HepG2 (cell line): ENCODE measurements around the gene SLC12A1. TPM values are rescaled to one million over a fixed set of nuclear protein-coding genes. Genes with fewer than 3 reads are reported as not detected.
A peak's percentile ranks its signal among the peaks of the same experiment; 100 is the strongest.

Source experiments
- KAT7 ChIP-seq: IDR thresholded peaks from 2 replicates; pipeline ENCODE4 v1.6.1; 2018; ENCODE audit warnings: borderline replicate concordance, missing compliant biosample characterization
- KMT2A ChIP-seq: sonication (generic); formaldehyde crosslinking; IDR thresholded peaks from 2 replicates; pipeline ENCODE4 v1.4.0; 2020; ENCODE audit warnings: missing genetic modification reagents
- REST ChIP-seq, 2 experiments: IDR thresholded peaks; 2 replicates each; pipeline ENCODE4 v1.6.1; 2011 to 2012; ENCODE audit warnings: low read length in 2 of 2, borderline replicate concordance in 1 of 2, low read depth in 1 of 2, mild to moderate bottlenecking in 1 of 2, moderate library complexity in 1 of 2
- SAFB2 ChIP-seq: sonication (generic); formaldehyde crosslinking; IDR thresholded peaks from 2 replicates; pipeline ENCODE4 v1.5.1; 2020; ENCODE audit warnings: missing genetic modification reagents, low read depth, mild to moderate bottlenecking, borderline replicate concordance
- SIX4 ChIP-seq: sonication (generic); formaldehyde crosslinking; IDR thresholded peaks from 2 replicates; pipeline ENCODE4 v1.4.0; 2020; ENCODE audit warnings: missing genetic modification reagents
- SMAD9 ChIP-seq: sonication (generic); formaldehyde crosslinking; IDR thresholded peaks from 2 replicates; pipeline ENCODE4 v1.5.1; 2020; ENCODE audit warnings: mild to moderate bottlenecking, missing genetic modification reagents
- XBP1 ChIP-seq: sonication (generic); formaldehyde crosslinking; IDR thresholded peaks from 2 replicates; pipeline ENCODE4 v1.5.0; 2020; ENCODE audit warnings: missing genetic modification reagents
- ZBTB2 ChIP-seq: sonication (generic); formaldehyde crosslinking; IDR thresholded peaks from 2 replicates; pipeline ENCODE4 v1.8.0; 2022; ENCODE audit warnings: low read depth, missing genetic modification reagents
- ZFP36L1 ChIP-seq: sonication (generic); formaldehyde crosslinking; IDR thresholded peaks from 2 replicates; pipeline ENCODE4 v1.8.0; 2022; ENCODE audit warnings: mild to moderate bottlenecking, missing genetic modification reagents, moderate library complexity
- ZNF512 ChIP-seq: sonication (generic); formaldehyde crosslinking; IDR thresholded peaks from 2 replicates; pipeline ENCODE4 v1.4.0; 2020; ENCODE audit warnings: mild to moderate bottlenecking, missing genetic modification reagents
- ZNF543 ChIP-seq: sonication (generic); formaldehyde crosslinking; IDR thresholded peaks from 2 replicates; pipeline ENCODE4 v1.4.0; 2020; ENCODE audit warnings: mild to moderate bottlenecking, missing genetic modification reagents
- ZNF563 ChIP-seq: sonication (generic); formaldehyde crosslinking; IDR thresholded peaks from 2 replicates; pipeline ENCODE4 v1.8.0; 2022; ENCODE audit warnings: mild to moderate bottlenecking, moderate library complexity, missing genetic modification reagents
- ZSCAN25 ChIP-seq: sonication (generic); formaldehyde crosslinking; IDR thresholded peaks from 2 replicates; pipeline ENCODE4 v1.8.0; 2022; ENCODE audit warnings: mild to moderate bottlenecking, missing genetic modification reagents
- polyA plus RNA-seq, 8 experiments: library from polyadenylated mRNA; depleted of rRNA in 3 of 8; stranded (reverse) in 7 of 8; unstranded in 1 of 8; fragments of >200 nt; fragmentation: Illumina TruSeq in 4 of 8; extraction: Trizol in 4 of 8; gene quantifications; 2 replicates each; pipeline versions ENCODE4 v1.2.1 to v1.2.3, GENCODE V29; 2011 to 2016; ENCODE audit warnings: low read depth in 4 of 8, missing spikeins in 1 of 8, mixed read lengths in 1 of 8; ENCODE audit not compliant: insufficient read depth in 1 of 8
- total RNA-seq, 5 experiments: library from RNA; depleted of rRNA; stranded (reverse); fragments of >200 nt; fragmentation: Illumina TruSeq; extraction: Trizol; gene quantifications; 2 replicates each; pipeline ENCODE4 v1.2.3, GENCODE V29; 2016; ENCODE audit warnings: low read depth in 1 of 5
- TF ChIP-seq, protein P1 (sequence below): sonication (generic); formaldehyde crosslinking; IDR thresholded peaks from 2 replicates; pipeline ENCODE4 v1.4.0; 2020; ENCODE audit warnings: missing genetic modification reagents, borderline replicate concordance

Gene SLC12A1
- total and polyA plus RNA-seq, 2 of the 13 experiments (the other 11 are each of a cell fraction or from before 2014, with no cell fraction given) = not detected

DNA sequence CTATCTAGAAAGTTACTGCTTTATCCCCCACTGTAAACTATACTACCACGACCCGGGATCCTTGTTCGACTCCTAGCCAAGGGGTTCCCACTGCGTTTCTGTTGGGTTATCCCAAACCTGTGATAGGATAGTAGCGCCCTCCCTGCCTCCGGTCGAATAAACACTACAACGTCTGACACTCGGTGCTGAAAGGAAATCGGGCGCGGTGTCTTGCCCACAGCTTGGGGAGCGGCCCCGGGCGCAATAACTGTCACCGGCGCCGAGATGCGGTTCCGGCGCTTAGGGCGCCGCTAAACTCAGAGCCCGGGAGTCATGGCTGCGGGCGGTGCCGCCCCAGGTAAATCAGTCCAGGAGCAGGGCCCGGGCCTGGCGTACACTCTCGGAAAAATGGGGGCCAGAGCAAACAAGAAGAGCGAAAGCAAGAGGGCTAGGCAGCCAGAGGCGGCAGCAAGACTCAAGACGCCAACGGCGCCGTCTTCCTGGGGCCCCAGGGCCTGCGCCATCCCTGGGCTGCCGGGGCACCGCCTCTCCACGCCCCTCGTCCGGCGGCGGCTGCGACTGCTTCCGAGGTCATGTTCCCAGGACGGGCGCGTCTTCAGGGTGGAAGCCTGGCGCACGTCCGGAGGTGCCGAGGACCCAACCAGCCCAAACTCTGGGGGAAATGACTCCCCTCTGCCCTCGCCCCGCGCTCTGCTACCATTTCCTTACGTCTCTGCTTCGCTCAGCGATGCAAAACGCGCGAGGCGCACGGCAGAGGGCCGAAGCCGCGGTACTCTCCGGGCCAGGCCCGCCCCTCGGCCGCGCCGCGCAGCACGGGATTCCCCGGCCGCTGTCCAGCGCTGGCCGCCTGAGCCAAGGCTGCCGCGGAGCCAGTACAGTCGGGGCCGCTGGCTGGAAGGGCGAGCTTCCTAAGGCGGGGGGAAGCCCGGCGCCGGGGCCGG lies 125.0 kb downstream of the SLC12A1 start, which contains the start of gene DUT (continued):
- TF ChIP-seq ZNF512 (CRISPR knock-in tag) = no peak
- TF ChIP-seq ZNF563 = peak; percentile 84
- no peak for TF ChIP-seq SMAD9 (CRISPR knock-in tag)
- TF ChIP-seq KAT7 (CRISPR knock-in tag) = peak; percentile 62; the same call in 1 of the 2 replicates
- peak; percentile 71 to 91 for TF ChIP-seq REST (IDR thresholded peaks at IDR 0.05; ENCODE audit: borderline replicate concordance in 1 of 2, low read depth in 1 of 2, low read length in 2 of 2)
- peak; percentile 86 for TF ChIP-seq KMT2A (CRISPR knock-in tag)
- TF ChIP-seq, protein P1, sequence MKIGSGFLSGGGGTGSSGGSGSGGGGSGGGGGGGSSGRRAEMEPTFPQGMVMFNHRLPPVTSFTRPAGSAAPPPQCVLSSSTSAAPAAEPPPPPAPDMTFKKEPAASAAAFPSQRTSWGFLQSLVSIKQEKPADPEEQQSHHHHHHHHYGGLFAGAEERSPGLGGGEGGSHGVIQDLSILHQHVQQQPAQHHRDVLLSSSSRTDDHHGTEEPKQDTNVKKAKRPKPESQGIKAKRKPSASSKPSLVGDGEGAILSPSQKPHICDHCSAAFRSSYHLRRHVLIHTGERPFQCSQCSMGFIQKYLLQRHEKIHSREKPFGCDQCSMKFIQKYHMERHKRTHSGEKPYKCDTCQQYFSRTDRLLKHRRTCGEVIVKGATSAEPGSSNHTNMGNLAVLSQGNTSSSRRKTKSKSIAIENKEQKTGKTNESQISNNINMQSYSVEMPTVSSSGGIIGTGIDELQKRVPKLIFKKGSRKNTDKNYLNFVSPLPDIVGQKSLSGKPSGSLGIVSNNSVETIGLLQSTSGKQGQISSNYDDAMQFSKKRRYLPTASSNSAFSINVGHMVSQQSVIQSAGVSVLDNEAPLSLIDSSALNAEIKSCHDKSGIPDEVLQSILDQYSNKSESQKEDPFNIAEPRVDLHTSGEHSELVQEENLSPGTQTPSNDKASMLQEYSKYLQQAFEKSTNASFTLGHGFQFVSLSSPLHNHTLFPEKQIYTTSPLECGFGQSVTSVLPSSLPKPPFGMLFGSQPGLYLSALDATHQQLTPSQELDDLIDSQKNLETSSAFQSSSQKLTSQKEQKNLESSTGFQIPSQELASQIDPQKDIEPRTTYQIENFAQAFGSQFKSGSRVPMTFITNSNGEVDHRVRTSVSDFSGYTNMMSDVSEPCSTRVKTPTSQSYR (CRISPR knock-in tag) = no peak
- no peak for TF ChIP-seq ZBTB2 (CRISPR knock-in tag)
- no peak for TF ChIP-seq SIX4 (CRISPR knock-in tag)
- peak; percentile 62 for TF ChIP-seq ZNF543 (CRISPR knock-in tag)
- no peak for TF ChIP-seq SAFB2 (CRISPR knock-in tag)
- TF ChIP-seq ZFP36L1 (CRISPR knock-in tag) = no peak
- no peak for TF ChIP-seq ZSCAN25 (CRISPR knock-in tag)
- TF ChIP-seq XBP1 (CRISPR knock-in tag) = 0 out of 2 replicates have a peak, but pooled peaks have one; percentile 13
